ENCODE measurements around the gene MFN2. TPM values are rescaled to one million over a fixed set of nuclear protein-coding genes. Genes with fewer than 3 reads are reported as not detected.
A peak's percentile ranks its signal among the peaks of the same experiment; 100 is the strongest.

MFN2 gene
- total RNA-seq, 1 experiment from 2014 or later, result 34.1 TPM

- no peaks in the 10 kb centered on the region for H3K9me2 ChIP-seq (replicated peaks; ENCODE audit: insufficient read depth, low read length)
- H3K4me1 ChIP-seq (ENCODE audit: low read length), result peaks cover 3% of the 10 kb centered on the region; the same call in 1 of the 2 replicates
- no peaks in the 10 kb centered on the region for H3K27me3 ChIP-seq (ENCODE audit: low read length)
- no peak overlapping the region for H3K9ac ChIP-seq (ENCODE audit: low read length)
- no peaks in the 10 kb centered on the region for H3K79me2 ChIP-seq (ENCODE audit: low read length)
- H3K4me2 ChIP-seq (ENCODE audit: low read depth, low read length, poor library complexity, severe bottlenecking), result no peak overlapping the region
- H3K4me3 ChIP-seq (ENCODE audit: low read length), result no peak overlapping the region
- no peak for DNase-seq
- H4K20me1 ChIP-seq (ENCODE audit: insufficient read depth, low read depth, low read length), result no peaks in the 10 kb centered on the region
- H2AFZ ChIP-seq (ENCODE audit: low read length), result no peak overlapping the region
- H3K9me3 ChIP-seq (ENCODE audit: low read length), result no peaks in the 10 kb centered on the region
- H3K36me3 ChIP-seq (ENCODE audit: insufficient read depth, low read length), result peaks cover 4% of the 10 kb centered on the region; the same call in 1 of the 2 replicates
- no peak overlapping the region for H3K27ac ChIP-seq (ENCODE audit: low read length)
These were observed 15.6 kb upstream of the MFN2 start for GRCh38 chr1:11964656-11965055.

GRCh38 chr1:11967028-11967547, 13.2 kb upstream of the MFN2 start:
- Histone ChIP-seq H2AFZ (ENCODE audit: low read length) (no peak overlapping the region), H3K4me1 (ENCODE audit: low read length) (no peaks in the 10 kb centered on the region), H3K27ac (ENCODE audit: low read length) (no peak overlapping the region), H3K27me3 (ENCODE audit: low read length) (no peaks in the 10 kb centered on the region), H3K9ac (ENCODE audit: low read length) (no peak overlapping the region), H4K20me1 (ENCODE audit: insufficient read depth, low read depth, low read length) (no peaks in the 10 kb centered on the region), H3K4me2 (ENCODE audit: low read depth, low read length, poor library complexity, severe bottlenecking) (no peak overlapping the region), H3K79me2 (ENCODE audit: low read length) (no peaks in the 10 kb centered on the region), H3K4me3 (ENCODE audit: low read length) (no peak overlapping the region), H3K9me3 (ENCODE audit: low read length) (no peaks in the 10 kb centered on the region), H3K36me3 (ENCODE audit: insufficient read depth, low read length) (peaks cover 4% of the 10 kb centered on the region; the same call in 1 of the 2 replicates), H3K9me2 (replicated peaks; ENCODE audit: insufficient read depth, low read length) (no peaks in the 10 kb centered on the region)
- peak; percentile 71 for DNase-seq

GRCh38 chr1:11970441-11971185, 9.6 kb upstream of the MFN2 start:
- Histone ChIP-seq H3K36me3 (ENCODE audit: insufficient read depth, low read length) (peaks cover 4% of the 10 kb centered on the region; the same call in 1 of the 2 replicates), H3K9me3 (ENCODE audit: low read length) (no peaks in the 10 kb centered on the region), H3K27ac (ENCODE audit: low read length) (no peak overlapping the region), H2AFZ (ENCODE audit: low read length) (no peak overlapping the region), H3K9ac (ENCODE audit: low read length) (no peak overlapping the region), H3K4me3 (ENCODE audit: low read length) (no peak overlapping the region), H3K9me2 (replicated peaks; ENCODE audit: insufficient read depth, low read length) (no peaks in the 10 kb centered on the region), H3K79me2 (ENCODE audit: low read length) (no peaks in the 10 kb centered on the region), H3K27me3 (ENCODE audit: low read length) (no peaks in the 10 kb centered on the region), H4K20me1 (ENCODE audit: insufficient read depth, low read depth, low read length) (no peaks in the 10 kb centered on the region), H3K4me1 (ENCODE audit: low read length) (no peaks in the 10 kb centered on the region), H3K4me2 (ENCODE audit: low read depth, low read length, poor library complexity, severe bottlenecking) (no peak overlapping the region)
- DNase-seq, result no peak

GRCh38 chr1:11977625-11978024, 2.6 kb upstream of the MFN2 start:
- Histone ChIP-seq H2AFZ (ENCODE audit: low read length) (no peak overlapping the region), H3K9ac (ENCODE audit: low read length) (no peak overlapping the region), H3K9me3 (ENCODE audit: low read length) (no peaks in the 10 kb centered on the region), H3K4me1 (ENCODE audit: low read length) (peaks cover 18% of the 10 kb centered on the region), H3K4me2 (ENCODE audit: low read depth, low read length, poor library complexity, severe bottlenecking) (no peak overlapping the region), H3K36me3 (ENCODE audit: insufficient read depth, low read length) (peaks cover 5% of the 10 kb centered on the region; the same call in 1 of the 2 replicates), H4K20me1 (ENCODE audit: insufficient read depth, low read depth, low read length) (0 out of 2 replicates have a peak, but pooled peaks cover 10% of the 10 kb centered on the region), H3K4me3 (ENCODE audit: low read length) (no peak overlapping the region), H3K27ac (ENCODE audit: low read length) (no peak overlapping the region), H3K9me2 (replicated peaks; ENCODE audit: insufficient read depth, low read length) (no peaks in the 10 kb centered on the region), H3K27me3 (ENCODE audit: low read length) (no peaks in the 10 kb centered on the region), H3K79me2 (ENCODE audit: low read length) (peaks cover 22% of the 10 kb centered on the region)
- DNase-seq, result no peak

- Histone ChIP-seq H3K36me3 (ENCODE audit: insufficient read depth, low read length) (peaks cover 8% of the 10 kb centered on the region; the same call in 1 of the 2 replicates), H2AFZ (ENCODE audit: low read length) (no peak overlapping the region), H3K27ac (ENCODE audit: low read length) (no peak overlapping the region), H3K9ac (ENCODE audit: low read length) (no peak overlapping the region), H3K79me2 (ENCODE audit: low read length) (peaks cover 29% of the 10 kb centered on the region), H3K4me3 (ENCODE audit: low read length) (no peak overlapping the region), H4K20me1 (ENCODE audit: insufficient read depth, low read depth, low read length) (0 out of 2 replicates have a peak, but pooled peaks cover 13% of the 10 kb centered on the region), H3K9me3 (ENCODE audit: low read length) (no peaks in the 10 kb centered on the region), H3K4me1 (ENCODE audit: low read length) (peaks cover 18% of the 10 kb centered on the region), H3K4me2 (ENCODE audit: low read depth, low read length, poor library complexity, severe bottlenecking) (no peak overlapping the region), H3K9me2 (replicated peaks; ENCODE audit: insufficient read depth, low read length) (no peaks in the 10 kb centered on the region), H3K27me3 (ENCODE audit: low read length) (no peaks in the 10 kb centered on the region)
- no peak for DNase-seq
These were observed 1.9 kb upstream of the MFN2 start for GRCh38 chr1:11978301-11978700.

- peaks cover 12% of the 10 kb centered on the region; the same call in 1 of the 2 replicates for H3K36me3 ChIP-seq (ENCODE audit: insufficient read depth, low read length)
- no peaks in the 10 kb centered on the region for H3K27me3 ChIP-seq (ENCODE audit: low read length)
- H3K9me2 ChIP-seq (replicated peaks; ENCODE audit: insufficient read depth, low read length), result no peaks in the 10 kb centered on the region
- H3K79me2 ChIP-seq (ENCODE audit: low read length), result peaks cover 38% of the 10 kb centered on the region
- peaks cover 18% of the 10 kb centered on the region for H3K4me1 ChIP-seq (ENCODE audit: low read length)
- no peaks in the 10 kb centered on the region for H3K9me3 ChIP-seq (ENCODE audit: low read length)
- DNase-seq, result no peak
- H3K4me2 ChIP-seq (ENCODE audit: low read depth, low read length, poor library complexity, severe bottlenecking), result peak overlapping the region; percentile 98
- no peak overlapping the region for H2AFZ ChIP-seq (ENCODE audit: low read length)
- H3K9ac ChIP-seq (ENCODE audit: low read length), result peak overlapping the region; percentile 45
- H4K20me1 ChIP-seq (ENCODE audit: insufficient read depth, low read depth, low read length), result 0 out of 2 replicates have a peak, but pooled peaks cover 13% of the 10 kb centered on the region
- no peak overlapping the region for H3K27ac ChIP-seq (ENCODE audit: low read length)
- peak overlapping the region; percentile 90; the same call in 1 of the 2 replicates for H3K4me3 ChIP-seq (ENCODE audit: low read length)
These were observed 1.0 kb upstream of the MFN2 start for GRCh38 chr1:11979028-11979850.

- Histone ChIP-seq H3K4me1 (ENCODE audit: low read length) (peaks cover 18% of the 10 kb centered on the region), H3K9me3 (ENCODE audit: low read length) (no peaks in the 10 kb centered on the region), H3K4me2 (ENCODE audit: low read depth, low read length, poor library complexity, severe bottlenecking) (peak overlapping the region; percentile 98), H4K20me1 (ENCODE audit: insufficient read depth, low read depth, low read length) (0 out of 2 replicates have a peak, but pooled peaks cover 13% of the 10 kb centered on the region), H3K27me3 (ENCODE audit: low read length) (no peaks in the 10 kb centered on the region), H3K36me3 (ENCODE audit: insufficient read depth, low read length) (peaks cover 17% of the 10 kb centered on the region; the same call in 1 of the 2 replicates), H3K9me2 (replicated peaks; ENCODE audit: insufficient read depth, low read length) (no peaks in the 10 kb centered on the region), H3K9ac (ENCODE audit: low read length) (peak overlapping the region; percentile 84), H3K27ac (ENCODE audit: low read length) (0 out of 2 replicates have a peak overlapping the region, but pooled peaks have one; percentile 18), H2AFZ (ENCODE audit: low read length) (peak overlapping the region; percentile 64; the same call in 1 of the 2 replicates), H3K79me2 (ENCODE audit: low read length) (peaks cover 50% of the 10 kb centered on the region), H3K4me3 (ENCODE audit: low read length) (peak overlapping the region; percentile 90)
- peak; percentile 49 for DNase-seq
These were observed 380 bp downstream of the MFN2 start for GRCh38 chr1:11980676-11980972.

All from Karpas-422 (cell line).